Sciatic nerve (tissue), 2 donors: Measurements from ENCODE around the gene ACRBP. TPM values are rescaled to one million over a fixed set of nuclear protein-coding genes. Genes with fewer than 3 reads are reported as not detected.
A peak's percentile ranks its signal among the peaks of the same experiment; 100 is the strongest.

Experiments used
- ATAC-seq: fragments of 200-7000 bp; cut with Tn5 transposase; one replicate; pipeline ENCODE4 v1.9.1; 2020; ENCODE audit warnings: mild to moderate bottlenecking, moderate library complexity
- DNase-seq: peaks from one replicate; pipeline ENCODE4 v3.0.0-alpha.2; 2020; ENCODE audit warnings: low spot score
- intact Hi-C: fragments of 100-400 bp; cut with DNase I; formaldehyde crosslinking; loops from one replicate; pipeline ENCODE4 v1.14.2; 2022
- total RNA-seq: library from RNA; stranded (reverse); fragmentation: NEBNext Ultra II Directional; extraction: Animal tissue kit (Norgen Biotek cat#: 25700); gene quantifications from one replicate; pipeline ENCODE4 v1.2.1, GENCODE V29; 2021
- donor health status: DM: no; HTN: no; CAD: no.
- donor health status: DM: no; HTN: no; CAD: no.

The ACRBP gene
- 1.9 TPM for total RNA-seq

DNA sequence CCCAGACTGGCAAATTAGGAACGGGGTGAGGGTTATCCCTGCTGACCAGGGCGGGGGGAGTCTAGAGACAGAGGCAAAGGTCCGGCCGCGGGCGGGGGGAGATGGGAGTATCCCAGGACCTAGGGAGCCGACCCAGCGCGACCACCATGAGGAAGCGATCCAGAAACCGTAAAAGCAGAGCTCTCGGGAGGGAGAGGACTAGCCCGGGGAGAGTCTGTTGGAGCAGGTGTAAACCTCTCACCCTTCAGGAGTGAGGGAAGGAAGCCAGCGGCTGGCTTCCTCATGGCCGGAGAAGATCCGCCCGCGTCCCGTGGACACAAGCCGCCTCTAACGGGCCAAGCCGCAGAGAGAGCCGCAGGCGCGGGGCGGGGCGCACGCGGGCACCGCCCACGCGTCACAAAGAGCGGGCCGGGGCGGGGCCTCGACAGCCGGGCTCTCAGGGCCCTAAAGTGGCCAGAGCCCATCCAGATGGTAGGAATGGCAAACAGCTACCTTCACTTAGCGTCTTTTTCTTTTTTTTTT is at the start of gene ACRBP:
Gene ACRBP (minus strand): TSS at position 350 of the 522 bp plus-strand sequence. CDS start 66 bp downstream, at position 284.
- peak; percentile 87 for DNase-seq

GRCh38 chr12:6695313-6696045 is 48.2 kb upstream of the ACRBP start:
- intact Hi-C loops, result no loop called here
- no peak for DNase-seq
- no peak for ATAC-seq

More for the DNA sequence above, at the start of gene ACRBP:
- intact Hi-C loops, result no loop called here
- peak; percentile 91 for ATAC-seq

GRCh38 chr12:6694701-6695100 is 47.5 kb upstream of the ACRBP start:
- intact Hi-C loops, result no loop called here
- ATAC-seq, result no peak
- DNase-seq, result no peak

DNA sequence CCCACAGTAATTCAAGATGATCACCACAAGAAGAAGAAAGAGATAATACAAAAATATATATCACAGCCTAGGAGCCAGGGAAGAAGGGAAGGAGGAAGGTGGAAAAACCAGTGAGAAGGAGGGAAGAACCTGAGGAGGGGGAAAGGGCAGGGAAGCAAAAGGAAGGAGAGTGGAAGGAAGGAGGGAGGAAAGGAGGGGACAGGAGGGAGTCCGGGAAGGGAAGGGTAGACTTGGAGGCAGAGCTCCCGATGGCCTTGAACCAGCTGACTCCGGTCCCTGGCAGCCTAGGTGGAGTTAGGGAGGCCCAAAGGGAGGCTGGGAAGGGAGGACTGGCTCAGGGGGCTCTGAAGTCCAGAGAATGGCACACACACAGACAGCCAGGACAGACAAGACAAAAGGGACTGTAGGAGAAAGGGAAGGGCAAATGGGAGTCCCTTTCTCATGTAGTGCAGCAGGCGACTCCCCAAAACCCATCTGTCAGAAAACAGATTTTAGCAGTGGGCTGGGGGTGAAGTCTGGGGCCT is 46.7 kb upstream of the ACRBP start:
- no peak for ATAC-seq

GRCh38 chr12:6692888-6693287 is 45.7 kb upstream of the ACRBP start:
- intact Hi-C loops, result no loop called here
- no peak for ATAC-seq

More for the DNA sequence above, 46.7 kb upstream of the ACRBP start:
- DNase-seq, result no peak
- intact Hi-C loops, result no loop called here

GRCh38 chr12:6691473-6691872 is 44.2 kb upstream of the ACRBP start:
- intact Hi-C loops, result no loop called here
- DNase-seq (no peak), ATAC-seq (no peak)

More at GRCh38 chr12:6692888-6693287, 45.7 kb upstream of the ACRBP start:
- DNase-seq, result no peak

DNA sequence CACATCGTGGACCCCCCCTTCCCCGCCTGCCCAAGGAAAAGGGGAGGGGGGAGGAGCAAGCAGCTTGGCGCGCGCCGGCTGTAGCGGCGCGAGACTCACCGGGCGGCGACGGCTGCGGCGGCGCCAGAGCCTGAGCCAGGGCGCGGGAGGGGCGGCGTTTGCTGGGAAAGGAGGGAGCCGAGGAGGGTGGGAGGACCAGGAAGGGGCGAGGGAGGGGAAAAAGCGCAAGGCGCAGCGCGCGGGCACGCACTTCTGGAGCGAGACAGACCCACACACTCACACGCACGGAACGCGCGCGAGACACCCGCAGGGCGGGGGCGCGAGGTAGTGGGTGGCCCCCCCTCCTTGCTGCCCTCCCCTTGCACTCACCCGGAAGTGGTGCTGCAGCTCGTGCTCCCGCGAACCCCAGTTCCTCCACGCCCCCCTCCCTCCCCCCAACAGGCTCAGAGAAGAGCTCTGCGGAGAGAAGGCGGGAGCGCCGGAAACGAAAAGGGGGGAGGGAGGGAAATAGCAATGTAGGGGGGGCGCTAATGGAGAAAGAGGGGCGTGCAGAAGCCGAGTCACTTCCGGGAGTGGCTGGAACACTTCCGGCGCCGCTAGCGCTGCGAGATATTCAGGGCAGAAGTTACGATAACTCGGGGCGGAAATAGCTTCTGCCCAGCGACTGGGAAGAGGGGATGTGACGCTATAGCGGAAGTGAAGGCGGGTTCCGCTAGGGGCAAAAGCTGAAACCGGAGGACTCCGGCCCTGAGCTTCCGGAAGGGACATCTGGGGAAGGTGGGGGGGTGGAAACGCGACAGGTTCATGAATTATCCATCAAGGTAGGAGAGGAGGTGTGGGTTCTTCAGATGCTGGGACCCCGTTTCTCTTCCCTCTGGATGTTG is 42.0 kb upstream of the ACRBP start, which contains the start of gene ZNF384:
Gene ZNF384 (minus strand): TSS at position 377 of the 884 bp plus-strand sequence. CDS start 9,855 bp downstream, outside the sequence.
- intact Hi-C loops, result no loop called here
- ATAC-seq, result peak; percentile 97
- DNase-seq, result peak; percentile 97

- intact Hi-C loops, result no loop called here
- ATAC-seq (peak; percentile 1), DNase-seq (peak; percentile 79)
Measured at GRCh38 chr12:6688543-6688998, 41.3 kb upstream of the ACRBP start.

GRCh38 chr12:6685814-6686213 is 38.6 kb upstream of the ACRBP start:
- intact Hi-C loops, result no loop called here
- DNase-seq (no peak), ATAC-seq (no peak)

DNA sequence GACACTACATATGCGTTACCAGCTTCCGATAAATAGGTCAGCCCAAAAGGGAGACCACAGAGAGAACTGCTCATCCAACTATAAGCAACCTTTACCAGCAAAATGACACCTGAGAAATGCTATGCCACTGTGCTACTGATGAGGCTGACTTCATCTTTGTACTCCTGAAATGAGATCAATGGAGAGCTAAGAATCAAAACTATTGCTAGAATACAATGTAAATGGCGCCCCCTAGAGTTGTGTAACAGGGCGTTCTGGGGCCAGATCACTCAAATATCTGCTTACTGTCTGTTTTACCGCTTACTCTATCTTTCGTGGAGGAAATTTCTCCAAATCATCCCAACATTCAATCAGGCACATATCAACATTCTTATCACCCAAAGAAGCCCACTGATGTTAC is 37.4 kb upstream of the ACRBP start:
- DNase-seq (no peak), ATAC-seq (no peak)
- intact Hi-C loops, result no loop called here

GRCh38 chr12:6676962-6677361 is 29.7 kb upstream of the ACRBP start:
- intact Hi-C loops, result no loop called here
- no peak for ATAC-seq

DNA sequence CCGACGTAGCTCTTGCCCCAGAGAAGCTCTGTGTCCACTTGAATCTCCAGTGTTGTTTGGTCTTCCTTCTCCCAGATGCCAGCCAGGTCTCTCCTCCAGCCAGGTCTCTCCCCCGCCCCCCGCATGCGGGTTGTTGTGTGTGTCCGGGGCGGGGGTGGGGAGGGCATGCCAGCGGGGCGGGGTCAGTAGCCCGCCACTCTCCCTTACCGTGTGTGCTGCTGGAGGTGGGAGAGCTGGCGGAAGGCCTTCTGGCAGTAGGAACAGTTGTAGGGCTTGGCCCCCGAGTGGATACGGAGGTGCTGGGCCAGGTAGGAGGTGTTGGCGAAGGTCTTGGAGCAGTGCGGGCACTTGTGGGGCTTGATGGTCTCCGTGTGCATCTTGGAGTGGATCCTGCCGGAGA is 24.9 kb upstream of the ACRBP start:
- intact Hi-C loops, result no loop called here
- no peak for DNase-seq
- no peak for ATAC-seq

More at GRCh38 chr12:6676962-6677361, 29.7 kb upstream of the ACRBP start:
- no peak for DNase-seq

DNA sequence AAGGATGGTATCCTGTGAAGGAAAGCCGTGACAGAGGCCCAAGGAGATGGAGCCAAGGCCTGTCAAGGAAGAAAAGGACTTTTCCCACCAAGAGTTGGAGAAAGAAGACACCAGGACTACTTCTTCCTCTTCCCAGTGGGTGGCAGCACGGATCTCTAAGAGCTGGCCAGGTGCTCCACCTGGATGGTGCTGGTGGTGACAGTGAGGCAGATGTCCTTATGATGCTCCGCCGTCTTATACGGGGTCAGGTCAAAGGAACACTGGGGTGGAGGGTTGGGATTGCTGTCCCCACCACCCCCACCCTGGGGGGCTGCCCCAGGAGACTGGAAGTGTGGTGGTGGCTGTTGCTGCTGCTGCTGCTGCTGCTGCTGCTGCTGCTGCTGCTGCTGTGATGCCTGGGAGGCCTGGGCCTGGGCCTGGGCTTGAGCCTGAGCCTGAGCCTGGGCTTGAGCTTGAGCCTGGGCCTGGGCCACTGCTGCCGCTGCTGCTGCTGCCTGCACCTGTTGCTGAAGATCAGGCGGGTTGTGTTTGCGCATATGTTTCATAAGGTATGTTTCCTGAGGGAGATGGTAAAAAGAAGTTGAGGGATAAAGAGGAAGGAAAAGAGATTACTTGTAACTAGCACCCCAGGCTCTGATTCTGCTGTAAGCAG is 20.5 kb upstream of the ACRBP start:
- no peak for ATAC-seq
- intact Hi-C loops, result no loop called here
- DNase-seq, result no peak

DNA sequence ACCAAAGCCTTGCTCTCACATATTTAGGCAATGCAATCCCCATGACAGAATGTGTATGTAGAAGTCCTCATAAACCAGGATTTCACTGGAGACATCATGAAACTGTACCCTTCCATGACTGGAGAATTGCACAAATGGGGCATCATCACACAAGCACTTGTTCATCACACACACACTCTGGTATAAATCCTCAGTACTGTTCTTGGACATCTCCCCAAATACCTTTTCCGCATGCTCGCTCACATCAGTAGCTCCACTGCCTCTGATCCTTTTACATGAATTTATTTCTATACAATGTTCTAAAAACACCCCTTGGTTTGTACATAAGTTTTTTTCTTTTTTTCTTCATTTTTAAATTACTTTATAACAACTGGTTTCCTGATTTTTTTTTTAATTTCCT is 19.0 kb upstream of the ACRBP start:
- DNase-seq (no peak), ATAC-seq (no peak)
- intact Hi-C loops, result no loop called here

DNA sequence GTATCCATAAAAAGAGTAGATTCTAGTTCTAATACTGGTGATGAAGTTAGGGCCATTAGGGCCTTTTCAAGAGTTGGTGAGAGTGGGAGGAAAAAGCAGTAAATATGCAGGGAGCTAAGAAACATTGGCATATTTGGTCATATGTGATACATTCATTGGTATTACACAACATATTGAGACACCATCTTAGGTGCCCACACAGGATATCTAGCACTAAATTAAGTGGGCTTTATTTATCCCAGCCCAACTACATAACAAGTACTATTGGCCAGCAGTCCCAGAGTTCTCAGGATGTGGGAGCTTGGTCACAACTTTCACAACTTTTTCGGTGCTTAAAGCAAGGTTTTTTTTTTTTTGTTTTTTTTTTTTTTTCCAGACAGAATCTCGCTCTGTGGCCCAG is 17.7 kb upstream of the ACRBP start:
- no peak for ATAC-seq
- intact Hi-C loops, result no loop called here
- no peak for DNase-seq

GRCh38 chr12:6662906-6663742 is 15.9 kb upstream of the ACRBP start, which contains the start of gene ING4:
ING4 (minus strand) TSS chr12:6663119; CDS start chr12:6663101, 18 bp downstream.
- intact Hi-C loops, result no loop called here
- peak; percentile 97 for DNase-seq
- ATAC-seq, result peak; percentile 100

DNA sequence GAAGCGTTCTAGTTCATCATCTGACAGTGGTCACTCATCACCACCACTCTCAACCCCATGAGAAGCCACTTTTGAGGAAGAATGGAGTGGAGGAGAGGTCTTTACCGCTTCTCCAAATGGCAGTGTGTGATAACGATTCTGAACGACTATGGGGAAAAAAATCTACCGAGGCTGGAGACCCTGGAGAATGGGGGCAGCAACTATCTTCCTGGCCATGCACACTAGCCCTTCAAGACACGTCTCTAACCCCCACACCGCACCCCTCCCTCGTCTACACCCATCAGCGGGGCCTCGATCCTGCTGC is 15.3 kb upstream of the ACRBP start:
- DNase-seq (no peak), ATAC-seq (peak; percentile 56)
- intact Hi-C loops, result no loop called here

GRCh38 chr12:6653987-6654386 is 6.8 kb upstream of the ACRBP start:
- ATAC-seq (no peak), DNase-seq (no peak)
- intact Hi-C loops, result no loop called here
